ENCODE results near the gene CD82.
"Not testable (repeated sequence)": the region's sequence is repeated elsewhere in the genome, so short reads cannot be mapped to it uniquely, and the experiment has no call there.

CD82 gene

DNA sequence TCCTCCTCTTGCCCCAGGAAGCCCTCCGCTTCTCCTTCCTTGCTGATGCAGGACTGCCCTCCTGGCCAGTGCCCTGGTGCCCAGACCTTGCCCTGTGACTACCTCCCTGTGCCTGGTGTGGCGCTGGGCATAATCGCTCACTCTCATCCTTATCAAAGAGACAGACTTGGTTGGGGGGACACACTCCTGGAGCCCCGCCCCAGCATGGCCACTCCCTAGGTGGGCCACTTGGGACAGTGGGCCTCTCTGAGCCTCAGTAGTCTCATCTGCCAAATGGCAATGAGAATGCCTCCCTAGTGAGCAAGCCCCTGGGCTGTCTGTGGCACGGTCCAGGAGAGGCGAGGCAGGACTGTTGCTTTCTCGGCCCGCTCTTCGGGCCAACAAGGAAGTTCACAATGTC, 88.6 kb downstream of the CD82 start:
- no peaks in the 10 kb centered on the region for H3K4me1 ChIP-seq (ENCODE audit: control insufficient read depth, insufficient read depth, low read length)
- no peaks in the 10 kb centered on the region for H3K27me3 ChIP-seq (ENCODE audit: control insufficient read depth, insufficient read depth, low read length)
- DNase-seq (ENCODE audit: low read depth, low spot score): no peak
- WGBS (ENCODE audit: insufficient coverage, insufficient read length): no CpG with 5 or more reads among the region's 9 CpGs
- H3K9me3 ChIP-seq (ENCODE audit: control insufficient read depth, insufficient read depth, low read length): no peaks in the 10 kb centered on the region
- no peak overlapping the region for H3K4me3 ChIP-seq (ENCODE audit: low read length)
- no peaks in the 10 kb centered on the region for H3K36me3 ChIP-seq (ENCODE audit: control insufficient read depth, insufficient read depth, low read length)
- no peak overlapping the region for H3K27ac ChIP-seq (ENCODE audit: low read length)

DNA sequence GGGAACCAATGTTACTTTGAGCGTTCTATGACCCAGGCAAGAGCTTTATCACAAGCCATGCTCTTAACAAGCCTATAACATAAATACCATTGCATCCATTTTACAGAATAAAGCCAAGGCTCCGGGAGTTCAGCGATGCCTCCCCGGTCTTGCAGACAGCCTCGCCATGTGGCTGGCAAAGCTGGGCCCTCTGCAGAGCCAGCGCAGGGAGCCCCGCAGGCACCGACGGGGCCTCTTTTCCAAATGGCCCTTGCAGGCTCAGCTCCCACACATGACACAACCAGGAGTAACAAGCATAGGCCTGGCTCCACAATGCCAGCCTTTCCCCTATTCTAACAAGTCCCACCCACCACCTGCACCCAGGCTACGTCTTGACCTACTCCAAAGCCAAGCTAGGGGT, 89.1 kb downstream of the CD82 start:
- H3K4me3 ChIP-seq (ENCODE audit: low read length): no peak overlapping the region
- no CpG with 5 or more reads among the region's 10 CpGs for WGBS (ENCODE audit: insufficient coverage, insufficient read length)
- H3K9me3 ChIP-seq (ENCODE audit: control insufficient read depth, insufficient read depth, low read length): no peaks in the 10 kb centered on the region
- DNase-seq (ENCODE audit: low read depth, low spot score): no peak
- no peaks in the 10 kb centered on the region for H3K27me3 ChIP-seq (ENCODE audit: control insufficient read depth, insufficient read depth, low read length)
- no peak overlapping the region for H3K27ac ChIP-seq (ENCODE audit: low read length)
- no peaks in the 10 kb centered on the region for H3K36me3 ChIP-seq (ENCODE audit: control insufficient read depth, insufficient read depth, low read length)
- H3K4me1 ChIP-seq (ENCODE audit: control insufficient read depth, insufficient read depth, low read length): no peaks in the 10 kb centered on the region

DNA sequence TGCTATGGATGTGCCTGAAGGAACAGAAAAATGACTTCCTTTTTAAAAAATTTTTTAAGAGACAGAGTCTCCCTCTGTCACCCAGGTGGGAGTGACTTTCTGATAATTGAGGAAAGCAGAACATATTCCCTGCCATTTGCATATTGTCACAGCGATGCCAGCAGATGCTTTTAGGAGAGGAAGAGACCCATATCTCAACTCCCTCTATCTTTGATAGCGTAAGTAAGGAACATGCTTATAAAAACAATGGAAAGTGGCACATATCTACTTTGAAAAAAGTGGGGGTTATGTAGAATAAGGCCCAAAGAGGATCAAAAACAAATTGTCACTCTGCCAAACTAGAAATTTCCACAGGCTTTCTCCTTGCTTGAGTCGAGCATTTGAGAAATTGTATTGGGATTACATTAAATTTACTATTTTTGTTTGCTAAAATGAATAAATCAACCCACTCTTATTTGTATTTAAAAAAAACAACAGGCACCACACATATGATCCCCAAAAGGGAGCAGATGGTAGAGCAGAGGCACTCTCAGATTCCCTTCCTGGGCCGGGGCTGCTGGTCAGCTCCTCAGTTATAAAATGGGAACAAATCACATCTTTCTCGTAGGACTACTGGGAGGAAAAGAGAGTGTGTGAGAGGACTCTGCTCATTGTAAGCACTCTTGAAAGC, 92.5 kb downstream of the CD82 start:
- no peaks in the 10 kb centered on the region for H3K36me3 ChIP-seq (ENCODE audit: control insufficient read depth, insufficient read depth, low read length)
- DNase-seq (ENCODE audit: low read depth, low spot score): no peak
- H3K9me3 ChIP-seq (ENCODE audit: control insufficient read depth, insufficient read depth, low read length): no peaks in the 10 kb centered on the region
- no peak overlapping the region for H3K4me3 ChIP-seq (ENCODE audit: low read length)
- H3K27me3 ChIP-seq (ENCODE audit: control insufficient read depth, insufficient read depth, low read length): no peaks in the 10 kb centered on the region
- no peak overlapping the region for H3K27ac ChIP-seq (ENCODE audit: low read length)
- no peaks in the 10 kb centered on the region for H3K4me1 ChIP-seq (ENCODE audit: control insufficient read depth, insufficient read depth, low read length)
- no CpG with 5 or more reads among the region's 5 CpGs for WGBS (ENCODE audit: insufficient coverage, insufficient read length)

DNA sequence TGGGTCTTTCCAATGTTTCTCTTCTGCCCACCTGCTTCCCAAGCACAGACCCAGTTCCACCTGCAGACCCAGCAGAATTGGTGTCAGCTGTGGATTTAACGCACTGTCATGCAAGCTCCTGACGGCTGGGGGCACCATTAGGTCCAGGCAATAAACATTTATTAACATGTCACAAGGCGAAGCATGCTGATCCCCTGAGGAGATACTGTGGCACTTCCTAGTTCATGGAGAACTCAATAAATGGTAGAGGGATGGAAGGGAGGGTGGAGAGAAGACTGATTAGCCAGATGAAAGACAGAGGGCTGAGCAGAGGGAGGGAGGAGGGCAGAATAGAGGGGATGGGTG, 93.0 kb downstream of the CD82 start:
- no peaks in the 10 kb centered on the region for H3K36me3 ChIP-seq (ENCODE audit: control insufficient read depth, insufficient read depth, low read length)
- no peaks in the 10 kb centered on the region for H3K9me3 ChIP-seq (ENCODE audit: control insufficient read depth, insufficient read depth, low read length)
- H3K27me3 ChIP-seq (ENCODE audit: control insufficient read depth, insufficient read depth, low read length): no peaks in the 10 kb centered on the region
- no peak overlapping the region for H3K4me3 ChIP-seq (ENCODE audit: low read length)
- no CpG with 5 or more reads among the region's 3 CpGs for WGBS (ENCODE audit: insufficient coverage, insufficient read length)
- H3K27ac ChIP-seq (ENCODE audit: low read length): no peak overlapping the region
- no peak for DNase-seq (ENCODE audit: low read depth, low spot score)
- no peaks in the 10 kb centered on the region for H3K4me1 ChIP-seq (ENCODE audit: control insufficient read depth, insufficient read depth, low read length)

DNA sequence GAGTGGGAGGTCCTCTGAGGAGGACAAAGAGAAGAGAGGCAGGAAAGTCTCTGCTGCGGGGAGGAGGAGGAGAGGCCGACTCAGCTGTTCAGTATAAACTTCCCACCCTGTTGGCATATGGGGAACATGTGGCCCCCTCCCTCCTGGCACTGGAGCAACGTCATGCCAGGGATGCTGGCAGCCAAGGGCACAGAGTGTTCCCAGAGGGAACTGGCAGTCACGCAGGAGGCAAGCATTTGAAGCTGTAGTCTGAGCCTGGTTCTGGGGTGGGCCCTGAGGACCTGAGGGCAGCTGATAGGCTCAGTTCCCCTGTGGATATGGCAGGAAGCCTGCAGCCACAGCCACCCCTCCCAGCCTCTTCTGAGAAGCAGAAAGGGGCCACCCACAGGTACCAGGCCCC, 94.2 kb downstream of the CD82 start:
- no peak overlapping the region for H3K27ac ChIP-seq (ENCODE audit: low read length)
- H3K27me3 ChIP-seq (ENCODE audit: control insufficient read depth, insufficient read depth, low read length): no peaks in the 10 kb centered on the region
- DNase-seq (ENCODE audit: low read depth, low spot score): no peak
- WGBS (ENCODE audit: insufficient coverage, insufficient read length): no CpG with 5 or more reads among the region's 4 CpGs
- no peak overlapping the region for H3K4me3 ChIP-seq (ENCODE audit: low read length)
- H3K9me3 ChIP-seq (ENCODE audit: control insufficient read depth, insufficient read depth, low read length): no peaks in the 10 kb centered on the region
- no peaks in the 10 kb centered on the region for H3K36me3 ChIP-seq (ENCODE audit: control insufficient read depth, insufficient read depth, low read length)
- H3K4me1 ChIP-seq (ENCODE audit: control insufficient read depth, insufficient read depth, low read length): no peaks in the 10 kb centered on the region

DNA sequence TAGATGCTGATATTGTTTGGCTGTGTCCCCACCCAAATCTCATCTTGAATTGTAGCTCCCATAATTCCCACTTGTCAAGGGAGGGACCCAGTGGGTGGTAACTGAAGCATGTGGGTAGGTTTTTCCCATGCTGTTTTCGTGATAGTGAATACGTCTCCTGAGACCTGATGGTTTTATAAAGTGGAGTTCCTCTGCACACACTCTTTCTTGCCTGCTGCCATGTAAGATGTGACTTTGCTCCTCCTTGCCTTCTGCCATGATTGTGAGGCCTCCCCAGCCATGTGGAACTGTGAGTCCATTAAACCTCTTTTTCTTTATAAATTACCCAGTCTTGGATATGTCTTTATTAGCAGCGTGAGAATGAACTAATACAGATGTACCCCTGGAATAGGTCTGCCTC, 95.1 kb downstream of the CD82 start:
- not testable (repeated sequence) for H3K27ac ChIP-seq (ENCODE audit: low read length); H3K36me3 ChIP-seq (ENCODE audit: control insufficient read depth, insufficient read depth, low read length); DNase-seq (ENCODE audit: low read depth, low spot score); H3K4me3 ChIP-seq (ENCODE audit: low read length); H3K9me3 ChIP-seq (ENCODE audit: control insufficient read depth, insufficient read depth, low read length); H3K4me1 ChIP-seq (ENCODE audit: control insufficient read depth, insufficient read depth, low read length); H3K27me3 ChIP-seq (ENCODE audit: control insufficient read depth, insufficient read depth, low read length)
- WGBS (ENCODE audit: insufficient coverage, insufficient read length): no CpG with 5 or more reads among the region's 3 CpGs

DNA sequence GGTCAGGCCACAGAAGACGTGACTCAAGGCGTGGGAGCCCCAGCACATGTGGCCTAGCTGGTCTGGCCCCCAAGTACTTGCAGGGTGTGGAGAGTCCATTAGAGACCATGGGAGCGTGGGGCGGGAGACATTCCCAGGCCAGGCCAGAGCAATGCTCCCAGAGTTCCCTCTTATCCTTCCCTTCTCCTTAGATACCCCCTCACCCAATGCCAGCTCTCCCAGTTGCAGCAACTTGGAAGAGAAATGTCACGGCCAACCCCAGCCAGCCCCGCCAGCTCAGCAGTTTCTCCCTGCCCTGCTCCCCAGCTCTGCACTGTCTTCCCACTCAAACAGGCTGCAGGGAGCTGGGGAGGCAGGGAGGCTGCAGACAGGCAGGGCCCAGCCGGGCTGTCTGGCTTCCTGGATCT, 95.9 kb downstream of the CD82 start:
- no CpG with 5 or more reads among the region's 7 CpGs for WGBS (ENCODE audit: insufficient coverage, insufficient read length)
- Histone ChIP-seq H3K27ac (ENCODE audit: low read length) (no peak overlapping the region), H3K36me3 (ENCODE audit: control insufficient read depth, insufficient read depth, low read length) (no peaks in the 10 kb centered on the region), H3K27me3 (ENCODE audit: control insufficient read depth, insufficient read depth, low read length) (no peaks in the 10 kb centered on the region), H3K4me1 (ENCODE audit: control insufficient read depth, insufficient read depth, low read length) (no peaks in the 10 kb centered on the region), H3K4me3 (ENCODE audit: low read length) (no peak overlapping the region; the same call in 1 of the 2 replicates), H3K9me3 (ENCODE audit: control insufficient read depth, insufficient read depth, low read length) (no peaks in the 10 kb centered on the region)
- no peak for DNase-seq (ENCODE audit: low read depth, low spot score)

Measured in iPS DF 6.9 (cell line).